KBM-7 (cell line): ENCODE measurements around the gene KANSL1.
"Not testable (repeated sequence)": the region's sequence is repeated elsewhere in the genome, so short reads cannot be mapped to it uniquely, and the experiment has no call there.

Experiments used
- DNase-seq: peaks from one replicate; pipeline ENCODE4 v3.0.0-alpha.2; 2015
- in situ Hi-C: fragments of 300-500 bp; cut with MboI; formaldehyde crosslinking; loops from 2 replicates; pipeline ENCODE4 v1.14.3; 2020; ENCODE audit warnings: low sequenced_read_pairs, low pct_unique_long_range_greater_than_20kb, mixed read lengths

KANSL1 gene

GRCh38 chr17:46013127-46013501, 180.1 kb downstream of the KANSL1 start:
- in situ Hi-C loops: no loop called here
- DNase-seq: no peak

DNA sequence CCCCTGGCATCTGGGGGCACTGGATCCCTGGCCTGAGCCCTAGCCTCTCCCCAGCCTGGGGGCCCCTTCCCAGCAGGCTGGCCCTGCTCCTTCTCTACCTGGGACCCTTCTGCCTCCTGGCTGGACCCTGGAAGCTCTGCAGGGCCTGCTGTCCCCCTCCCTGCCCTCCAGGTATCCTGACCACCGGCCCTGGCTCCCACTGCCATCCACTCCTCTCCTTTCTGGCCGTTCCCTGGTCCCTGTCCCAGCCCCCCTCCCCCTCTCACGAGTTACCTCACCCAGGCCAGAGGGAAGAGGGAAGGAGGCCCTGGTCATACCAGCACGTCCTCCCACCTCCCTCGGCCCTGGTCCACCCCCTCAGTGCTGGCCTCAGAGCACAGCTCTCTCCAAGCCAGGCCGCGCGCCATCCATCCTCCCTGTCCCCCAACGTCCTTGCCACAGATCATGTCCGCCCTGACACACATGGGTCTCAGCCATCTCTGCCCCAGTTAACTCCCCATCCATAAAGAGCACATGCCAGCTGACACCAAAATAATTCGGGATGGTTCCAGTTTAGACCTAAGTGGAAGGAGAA, 180.6 kb downstream of the KANSL1 start:
- DNase-seq: no peak
- in situ Hi-C loops: no loop called here

DNA sequence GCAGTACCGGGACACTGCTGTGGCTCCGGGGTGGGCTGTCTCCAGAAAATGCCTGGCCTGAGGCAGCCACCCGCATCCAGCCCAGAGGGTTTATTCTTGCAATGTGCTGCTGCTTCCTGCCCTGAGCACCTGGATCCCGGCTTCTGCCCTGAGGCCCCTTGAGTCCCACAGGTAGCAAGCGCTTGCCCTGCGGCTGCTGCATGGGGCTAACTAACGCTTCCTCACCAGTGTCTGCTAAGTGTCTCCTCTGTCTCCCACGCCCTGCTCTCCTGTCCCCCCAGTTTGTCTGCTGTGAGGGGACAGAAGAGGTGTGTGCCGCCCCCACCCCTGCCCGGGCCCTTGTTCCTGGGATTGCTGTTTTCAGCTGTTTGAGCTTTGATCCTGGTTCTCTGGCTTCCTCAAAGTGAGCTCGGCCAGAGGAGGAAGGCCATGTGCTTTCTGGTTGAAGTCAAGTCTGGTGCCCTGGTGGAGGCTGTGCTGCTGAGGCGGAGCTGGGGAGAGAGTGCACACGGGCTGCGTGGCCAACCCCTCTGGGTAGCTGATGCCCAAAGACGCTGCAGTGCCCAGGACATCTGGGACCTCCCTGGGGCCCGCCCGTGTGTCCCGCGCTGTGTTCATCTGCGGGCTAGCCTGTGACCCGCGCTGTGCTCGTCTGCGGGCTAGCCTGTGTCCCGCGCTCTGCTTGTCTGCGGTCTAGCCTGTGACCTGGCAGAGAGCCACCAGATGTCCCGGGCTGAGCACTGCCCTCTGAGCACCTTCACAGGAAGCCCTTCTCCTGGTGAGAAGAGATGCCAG, 181.3 kb downstream of the KANSL1 start:
- DNase-seq: no peak
- in situ Hi-C loops: no loop called here

DNA sequence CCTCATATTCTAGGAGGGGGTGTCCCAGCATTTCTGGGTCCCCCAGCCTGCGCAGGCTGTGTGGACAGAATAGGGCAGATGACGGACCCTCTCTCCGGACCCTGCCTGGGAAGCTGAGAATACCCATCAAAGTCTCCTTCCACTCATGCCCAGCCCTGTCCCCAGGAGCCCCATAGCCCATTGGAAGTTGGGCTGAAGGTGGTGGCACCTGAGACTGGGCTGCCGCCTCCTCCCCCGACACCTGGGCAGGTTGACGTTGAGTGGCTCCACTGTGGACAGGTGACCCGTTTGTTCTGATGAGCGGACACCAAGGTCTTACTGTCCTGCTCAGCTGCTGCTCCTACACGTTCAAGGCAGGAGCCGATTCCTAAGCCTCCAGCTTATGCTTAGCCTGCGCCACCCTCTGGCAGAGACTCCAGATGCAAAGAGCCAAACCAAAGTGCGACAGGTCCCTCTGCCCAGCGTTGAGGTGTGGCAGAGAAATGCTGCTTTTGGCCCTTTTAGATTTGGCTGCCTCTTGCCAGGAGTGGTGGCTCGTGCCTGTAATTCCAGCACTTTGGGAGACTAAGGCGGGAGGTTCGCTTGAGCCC, 182.5 kb downstream of the KANSL1 start:
- no peak for DNase-seq
- in situ Hi-C loops: no loop called here

- no peak for DNase-seq
- in situ Hi-C loops: no loop called here
These were observed 183.3 kb downstream of the KANSL1 start for GRCh38 chr17:46009681-46010596.

DNA sequence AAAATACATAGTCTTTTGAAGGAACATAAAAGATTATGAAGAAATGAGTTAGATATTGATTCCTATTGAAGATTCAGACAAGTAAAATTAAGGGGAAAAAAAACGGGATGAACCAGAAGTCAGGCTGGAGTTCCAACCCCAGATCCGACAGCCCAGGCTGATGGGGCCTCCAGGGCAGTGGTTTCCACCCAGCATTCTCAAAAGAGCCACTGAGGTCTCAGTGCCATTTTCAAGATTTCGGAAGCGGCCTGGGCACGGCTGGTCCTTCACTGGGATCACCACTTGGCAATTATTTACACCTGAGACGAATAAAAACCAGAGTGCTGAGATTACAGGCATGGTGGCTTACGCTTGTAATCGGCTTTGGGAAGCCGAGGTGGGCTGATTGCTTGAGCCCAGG, 184.6 kb downstream of the KANSL1 start:
- DNase-seq: no peak

GRCh38 chr17:46007461-46007965, 185.7 kb downstream of the KANSL1 start:
- no peak for DNase-seq
- in situ Hi-C loops: no loop called here

More for the DNA sequence above, 184.6 kb downstream of the KANSL1 start:
- in situ Hi-C loops: no loop called here

DNA sequence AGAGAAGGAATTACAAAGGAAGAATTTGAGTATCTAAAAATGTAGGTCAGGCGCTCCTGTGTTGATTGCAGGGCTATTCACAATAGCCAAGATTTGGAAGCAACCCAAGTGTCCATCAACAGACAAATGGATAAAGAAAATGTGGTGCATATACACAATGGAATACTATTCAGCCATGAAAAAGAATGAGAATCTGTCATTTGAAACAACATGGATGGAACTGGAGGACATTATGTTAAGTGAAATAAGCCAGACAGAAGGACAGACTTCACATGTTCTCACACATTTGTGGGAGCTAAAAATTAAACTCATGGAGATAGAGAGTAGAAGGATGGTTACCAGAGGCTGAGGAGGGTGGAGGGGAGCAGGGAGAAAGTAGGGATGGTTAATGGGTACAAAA, 187.1 kb downstream of the KANSL1 start:
- in situ Hi-C loops, DNase-seq: not testable (repeated sequence)

- in situ Hi-C loops: no loop called here
- DNase-seq: no peak
These were observed 189.1 kb downstream of the KANSL1 start for GRCh38 chr17:46003907-46004748.

DNA sequence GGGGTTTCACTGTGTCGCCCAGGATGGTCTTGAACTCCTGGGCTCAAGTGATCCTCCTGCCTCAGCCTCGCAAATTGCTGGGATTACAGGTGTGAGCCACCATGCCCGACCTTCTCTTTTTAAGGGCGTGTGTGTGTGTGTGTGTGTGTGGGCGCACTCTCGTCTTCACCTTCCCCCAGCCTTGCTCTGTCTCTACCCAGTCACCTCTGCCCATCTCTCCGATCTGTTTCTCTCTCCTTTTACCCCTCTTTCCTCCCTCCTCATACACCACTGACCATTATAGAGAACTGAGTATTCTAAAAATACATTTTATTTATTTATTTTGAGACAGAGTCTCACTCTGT, 190.3 kb downstream of the KANSL1 start:
- no peak for DNase-seq
- in situ Hi-C loops: no loop called here

DNA sequence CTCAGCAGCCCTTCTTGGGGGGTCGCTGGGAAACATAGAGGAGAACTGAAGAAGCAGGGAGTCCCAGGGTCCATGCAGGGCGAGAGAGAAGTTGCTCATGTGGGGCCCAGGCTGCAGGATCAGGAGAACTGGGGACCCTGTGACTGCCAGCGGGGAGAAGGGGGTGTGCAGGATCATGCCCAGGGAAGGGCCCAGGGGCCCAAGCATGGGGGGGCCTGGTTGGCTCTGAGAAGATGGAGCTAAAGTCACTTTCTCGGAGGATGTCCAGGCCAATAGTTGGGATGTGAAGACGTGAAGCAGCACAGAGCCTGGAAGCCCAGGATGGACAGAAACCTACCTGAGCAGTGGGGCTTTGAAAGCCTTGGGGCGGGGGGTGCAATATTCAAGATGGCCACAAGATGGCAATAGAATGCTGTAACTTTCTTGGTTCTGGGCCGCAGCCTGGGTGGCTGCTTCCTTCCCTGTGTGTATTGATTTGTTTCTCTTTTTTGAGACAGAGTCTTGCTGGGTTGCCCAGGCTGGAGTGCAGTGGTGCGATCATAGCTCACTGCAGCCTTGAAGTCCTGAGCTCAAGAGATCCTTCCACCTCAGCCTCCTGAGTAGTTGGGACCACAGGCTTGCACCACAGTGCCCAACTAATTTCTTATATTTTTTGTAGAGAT, 190.8 kb downstream of the KANSL1 start:
- in situ Hi-C loops: no loop called here
- DNase-seq: peak; percentile 86

- no peak for DNase-seq
- in situ Hi-C loops: no loop called here
These were observed 191.6 kb downstream of the KANSL1 start for GRCh38 chr17:46001390-46002310.

DNA sequence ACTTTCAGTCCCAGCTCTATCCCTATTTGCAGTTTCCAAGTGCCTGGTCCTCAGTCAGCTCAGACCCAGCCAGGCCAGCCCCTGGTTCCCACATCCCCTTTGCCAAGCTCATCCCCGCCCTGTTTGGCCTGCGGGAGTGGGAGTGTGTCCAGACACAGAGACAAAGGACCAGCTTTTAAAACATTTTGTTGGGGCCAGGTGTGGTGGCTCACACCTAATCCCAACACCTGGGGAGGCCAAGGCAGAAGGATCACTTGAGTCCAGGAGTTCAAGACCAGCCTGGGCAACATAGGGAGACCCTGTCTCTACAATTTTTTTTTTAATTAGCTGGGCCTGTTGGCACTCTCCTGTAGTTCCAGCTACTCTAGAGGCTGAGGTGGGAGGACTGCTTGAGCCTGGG, 192.5 kb downstream of the KANSL1 start:
- no peak for DNase-seq
- in situ Hi-C loops: no loop called here

DNA sequence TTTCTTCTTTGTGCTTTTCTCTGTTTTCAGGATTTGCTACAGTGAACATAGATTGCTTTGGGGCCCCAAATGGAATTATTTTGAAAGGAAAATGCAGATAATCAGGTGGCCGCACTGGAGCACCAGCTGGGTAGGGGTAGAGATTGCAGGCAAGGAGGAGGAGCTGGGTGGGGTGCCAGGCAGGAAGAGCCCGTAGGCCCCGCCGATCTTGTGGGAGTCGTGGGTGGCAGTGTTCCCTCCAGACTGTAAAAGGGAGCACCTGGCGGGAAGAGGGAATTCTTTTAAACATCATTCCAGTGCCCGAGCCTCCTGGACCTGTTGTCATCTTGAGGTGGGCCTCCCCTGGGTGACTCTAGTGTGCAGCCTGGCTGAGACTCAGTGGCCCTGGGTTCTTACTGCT, 192.9 kb downstream of the KANSL1 start:
- in situ Hi-C loops: no loop called here
- DNase-seq: no peak

GRCh38 chr17:45999900-46000290, 193.3 kb downstream of the KANSL1 start:
- no peak for DNase-seq
- in situ Hi-C loops: loop anchor here (25.0 kb wide), 1 partner anchor 812 kb away; the partner anchor contains the start of gene WNT3

- DNase-seq: no peak
- in situ Hi-C loops: loop anchor here (25.0 kb wide), 1 partner anchor 813 kb away; the partner anchor contains the start of gene WNT3
These were observed 194.0 kb downstream of the KANSL1 start, which contains the start of gene STH for GRCh38 chr17:45998987-45999899. STH (plus strand) TSS chr17:45999250; CDS start chr17:45999280, 30 bp downstream.
